ENCODE data around the gene PNLDC1.

The PNLDC1 gene

GRCh38 chr6:159762681-159763293, 37.3 kb upstream of the PNLDC1 start:
- DNase-seq (ENCODE audit: low spot score) = peak; percentile 53
- no peak for TF ChIP-seq CTCF (IDR thresholded peaks at IDR 0.05; ENCODE audit: borderline replicate concordance, control extremely low read depth, extremely low read depth, insufficient read depth, missing control alignments)
- in situ Hi-C loops (cut with MboI; ENCODE audit: low sequenced_read_pairs, unreplicated experiment) = no loop called here

GRCh38 chr6:159766906-159767305, 33.2 kb upstream of the PNLDC1 start:
- no peak for TF ChIP-seq CTCF (IDR thresholded peaks at IDR 0.05; ENCODE audit: borderline replicate concordance, control extremely low read depth, extremely low read depth, insufficient read depth, missing control alignments)
- in situ Hi-C loops (cut with MboI; ENCODE audit: low sequenced_read_pairs, unreplicated experiment) = no loop called here
- no peak for DNase-seq (ENCODE audit: low spot score)

- DNase-seq (ENCODE audit: low spot score) = no peak
- no peak for TF ChIP-seq CTCF (IDR thresholded peaks at IDR 0.05; ENCODE audit: borderline replicate concordance, control extremely low read depth, extremely low read depth, insufficient read depth, missing control alignments)
- in situ Hi-C loops (cut with MboI; ENCODE audit: low sequenced_read_pairs, unreplicated experiment) = no loop called here
Observed at GRCh38 chr6:159769470-159769869, 30.6 kb upstream of the PNLDC1 start.

GRCh38 chr6:159772196-159772595, 27.9 kb upstream of the PNLDC1 start:
- DNase-seq (ENCODE audit: low spot score) = no peak
- in situ Hi-C loops (cut with MboI; ENCODE audit: low sequenced_read_pairs, unreplicated experiment) = no loop called here
- TF ChIP-seq CTCF (IDR thresholded peaks at IDR 0.05; ENCODE audit: borderline replicate concordance, control extremely low read depth, extremely low read depth, insufficient read depth, missing control alignments) = no peak

- in situ Hi-C loops (cut with MboI; ENCODE audit: low sequenced_read_pairs, unreplicated experiment) = no loop called here
- no peak for TF ChIP-seq CTCF (IDR thresholded peaks at IDR 0.05; ENCODE audit: borderline replicate concordance, control extremely low read depth, extremely low read depth, insufficient read depth, missing control alignments)
- DNase-seq (ENCODE audit: low spot score) = no peak
Observed at GRCh38 chr6:159777240-159777904, 22.7 kb upstream of the PNLDC1 start.

- in situ Hi-C loops (cut with MboI; ENCODE audit: low sequenced_read_pairs, unreplicated experiment) = no loop called here
- DNase-seq (ENCODE audit: low spot score) = no peak
- TF ChIP-seq CTCF (IDR thresholded peaks at IDR 0.05; ENCODE audit: borderline replicate concordance, control extremely low read depth, extremely low read depth, insufficient read depth, missing control alignments) = no peak
Observed at GRCh38 chr6:159778131-159778530, 21.9 kb upstream of the PNLDC1 start.
